MCF 10A (cell line): ENCODE results near the gene MMP8. TPM values are rescaled to one million over a fixed set of nuclear protein-coding genes. Genes with fewer than 3 reads are reported as not detected.

Source experiments
- BruUV-seq: library from RNA; stranded (reverse); fragments of 400-500 nt; replicated peaks from 2 replicates; lab custom pipeline; 2021; lab: Mats Ljungman, UMichigan
- CTCF ChIA-PET: fragments of 300-600 bp; sonication (Branson Sonifier 250); formaldehyde crosslinking; extraction: SDS; loops from one replicate; lab custom pipeline; 2021; ENCODE audit warnings: antibody characterized with exemption, inconsistent platforms; lab: Yijun Ruan, JAX
- POLR2A ChIA-PET: fragments of 300-600, 350-650 bp; sonication (Branson Sonifier 250); formaldehyde crosslinking; extraction: SDS; loops from one replicate; lab custom pipeline; 2020; ENCODE audit warnings: antibody characterized with exemption, inconsistent platforms; lab: Yijun Ruan, JAX
- DNase-seq: peaks from one replicate; pipeline ENCODE4 v3.0.0-alpha.2; 2018; ENCODE audit not compliant: unreplicated experiment
- H3K27ac Mint-ChIP-seq: one replicate; pipeline ENCODE4 v1.8.0; 2022; ENCODE audit warnings: mild to moderate bottlenecking, low read depth, mixed read lengths; ENCODE audit not compliant: unreplicated experiment
- H3K27me3 Mint-ChIP-seq: one replicate; pipeline ENCODE4 v1.8.0; 2022; ENCODE audit warnings: mixed read lengths; ENCODE audit not compliant: insufficient read depth, unreplicated experiment
- H3K36me3 Mint-ChIP-seq: one replicate; pipeline ENCODE4 v1.8.0; 2022; ENCODE audit warnings: mild to moderate bottlenecking, moderate library complexity, mixed read lengths; ENCODE audit not compliant: insufficient read depth, unreplicated experiment
- H3K4me1 Mint-ChIP-seq: one replicate; pipeline ENCODE4 v1.8.0; 2022; ENCODE audit warnings: mixed read lengths; ENCODE audit not compliant: insufficient read depth, unreplicated experiment
- H3K4me3 Mint-ChIP-seq: one replicate; pipeline ENCODE4 v1.8.0; 2022; ENCODE audit warnings: mild to moderate bottlenecking, moderate library complexity, mixed read lengths; ENCODE audit not compliant: unreplicated experiment
- H3K9me3 Mint-ChIP-seq: one replicate; pipeline ENCODE4 v1.8.0; 2022; ENCODE audit warnings: mixed read lengths; ENCODE audit not compliant: unreplicated experiment
- intact Hi-C: fragments of 100-400 bp; cut with micrococcal nuclease; formaldehyde crosslinking; loops from 2 replicates; pipeline ENCODE4 v1.14.1; 2022
- total RNA-seq: library from RNA; stranded (reverse); gene quantifications from 2 replicates; pipeline ENCODE4 v1.2.3, GENCODE V29; 2022
- TF ChIP-seq, protein P1 (sequence below): fragments of 200-600 bp; IDR thresholded peaks from one replicate; pipeline ENCODE4 v1.8.0; 2022; ENCODE audit warnings: antibody characterized with exemption, mild to moderate bottlenecking; ENCODE audit not compliant: unreplicated experiment

Gene MMP8
- total RNA-seq, 1 experiment from 2014 or later = not detected

DNA sequence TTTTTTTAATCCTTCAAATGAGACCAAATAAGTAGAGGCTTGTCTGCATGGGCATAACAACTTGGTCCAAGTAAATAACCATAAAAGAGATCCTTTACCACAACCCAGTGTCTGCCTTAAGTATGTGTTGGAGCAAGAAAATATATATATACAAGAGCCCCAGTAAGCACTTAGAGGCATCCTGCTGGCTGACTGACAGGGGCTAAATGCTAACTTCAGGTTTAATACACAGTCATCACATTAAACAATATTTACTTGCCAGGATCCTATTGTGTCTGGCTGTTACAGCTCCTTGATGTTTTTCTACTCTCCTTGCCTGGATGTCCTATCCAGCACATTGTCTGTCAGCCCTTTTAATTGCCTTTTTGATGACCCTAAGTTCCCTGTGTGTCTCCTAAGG lies 62.1 kb downstream of the MMP8 start:
- TF ChIP-seq, protein P1, sequence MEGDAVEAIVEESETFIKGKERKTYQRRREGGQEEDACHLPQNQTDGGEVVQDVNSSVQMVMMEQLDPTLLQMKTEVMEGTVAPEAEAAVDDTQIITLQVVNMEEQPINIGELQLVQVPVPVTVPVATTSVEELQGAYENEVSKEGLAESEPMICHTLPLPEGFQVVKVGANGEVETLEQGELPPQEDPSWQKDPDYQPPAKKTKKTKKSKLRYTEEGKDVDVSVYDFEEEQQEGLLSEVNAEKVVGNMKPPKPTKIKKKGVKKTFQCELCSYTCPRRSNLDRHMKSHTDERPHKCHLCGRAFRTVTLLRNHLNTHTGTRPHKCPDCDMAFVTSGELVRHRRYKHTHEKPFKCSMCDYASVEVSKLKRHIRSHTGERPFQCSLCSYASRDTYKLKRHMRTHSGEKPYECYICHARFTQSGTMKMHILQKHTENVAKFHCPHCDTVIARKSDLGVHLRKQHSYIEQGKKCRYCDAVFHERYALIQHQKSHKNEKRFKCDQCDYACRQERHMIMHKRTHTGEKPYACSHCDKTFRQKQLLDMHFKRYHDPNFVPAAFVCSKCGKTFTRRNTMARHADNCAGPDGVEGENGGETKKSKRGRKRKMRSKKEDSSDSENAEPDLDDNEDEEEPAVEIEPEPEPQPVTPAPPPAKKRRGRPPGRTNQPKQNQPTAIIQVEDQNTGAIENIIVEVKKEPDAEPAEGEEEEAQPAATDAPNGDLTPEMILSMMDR = no peak
- ChIA-PET CTCF (no interaction called here), POLR2A (no interaction called here)
- Mint-ChIP-seq H3K36me3 (no peaks in the 10 kb centered on the region), H3K9me3 (no peaks in the 10 kb centered on the region), H3K4me1 (no peaks in the 10 kb centered on the region), H3K27ac (no peak overlapping the region), H3K4me3 (no peak overlapping the region), H3K27me3 (peaks cover 3% of the 10 kb centered on the region)
- BruUV-seq = no TSS peak
- intact Hi-C loops = no loop called here
- no peak for DNase-seq

Other genes starting within 250 kb of the MMP8 start
- gene MMP7, start 194.2 kb downstream of the MMP8 start, total RNA-seq = not detected in 2 replicates
- not detected in 2 replicates for gene MMP20, start 99.6 kb downstream of the MMP8 start, total RNA-seq
- gene MMP27, start 19.2 kb downstream of the MMP8 start, total RNA-seq = not detected in 2 replicates
- 0.29 and 0.75 TPM in 2 replicates for gene MMP10, start 55.7 kb upstream of the MMP8 start, total RNA-seq
- 0.25 and 0.35 TPM in 2 replicates for gene MMP1, start 73.2 kb upstream of the MMP8 start, total RNA-seq
- gene MMP3, start 118.7 kb upstream of the MMP8 start, total RNA-seq = 0.19 TPM in 1 of 2 replicates, not detected in the other
- gene MMP12, start 150.0 kb upstream of the MMP8 start, total RNA-seq = not detected in 2 replicates
- gene MMP13, start 230.8 kb upstream of the MMP8 start, total RNA-seq = not detected in 2 replicates